PC-3 (cell line): ENCODE measurements around the gene LYPLA2.

ENCODE experiments used
- EZH2 ChIP-seq: fragments of 300-600 bp; sonication (generic); IDR thresholded peaks from one replicate; pipeline ENCODE4 v1.6.1; 2017; ENCODE audit warnings: antibody characterized with exemption, mild to moderate bottlenecking, low read length; ENCODE audit not compliant: unreplicated experiment
- EZH2phosphoT487 ChIP-seq: fragments of 300-600 bp; sonication (generic); IDR thresholded peaks from 2 replicates; pipeline ENCODE4 v1.6.1; 2018; ENCODE audit warnings: mild to moderate bottlenecking, antibody characterized with exemption, low read length, borderline replicate concordance
- TF ChIP-seq, protein P1 (sequence below): fragments of 300-600 bp; sonication (generic); conservative IDR thresholded peaks from 2 replicates; pipeline ENCODE4 v1.5.1; 2017; ENCODE audit warnings: antibody characterized with exemption, low read depth, mild to moderate bottlenecking, low read length

GRCh38 chr1:23801338-23801748, 10.4 kb downstream of the LYPLA2 start:
- TF ChIP-seq, protein P1, sequence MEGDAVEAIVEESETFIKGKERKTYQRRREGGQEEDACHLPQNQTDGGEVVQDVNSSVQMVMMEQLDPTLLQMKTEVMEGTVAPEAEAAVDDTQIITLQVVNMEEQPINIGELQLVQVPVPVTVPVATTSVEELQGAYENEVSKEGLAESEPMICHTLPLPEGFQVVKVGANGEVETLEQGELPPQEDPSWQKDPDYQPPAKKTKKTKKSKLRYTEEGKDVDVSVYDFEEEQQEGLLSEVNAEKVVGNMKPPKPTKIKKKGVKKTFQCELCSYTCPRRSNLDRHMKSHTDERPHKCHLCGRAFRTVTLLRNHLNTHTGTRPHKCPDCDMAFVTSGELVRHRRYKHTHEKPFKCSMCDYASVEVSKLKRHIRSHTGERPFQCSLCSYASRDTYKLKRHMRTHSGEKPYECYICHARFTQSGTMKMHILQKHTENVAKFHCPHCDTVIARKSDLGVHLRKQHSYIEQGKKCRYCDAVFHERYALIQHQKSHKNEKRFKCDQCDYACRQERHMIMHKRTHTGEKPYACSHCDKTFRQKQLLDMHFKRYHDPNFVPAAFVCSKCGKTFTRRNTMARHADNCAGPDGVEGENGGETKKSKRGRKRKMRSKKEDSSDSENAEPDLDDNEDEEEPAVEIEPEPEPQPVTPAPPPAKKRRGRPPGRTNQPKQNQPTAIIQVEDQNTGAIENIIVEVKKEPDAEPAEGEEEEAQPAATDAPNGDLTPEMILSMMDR, result no peak
- TF ChIP-seq EZH2phosphoT487 (no peak), EZH2 (no peak)
